Peyer's patch (tissue), 4 donors: ENCODE measurements around the gene RRAD.

Experiments
- POLR2A ChIP-seq, 2 donors: fragments of 450-650 bp; IDR thresholded peaks; one replicate each; pipeline ENCODE4 v1.5.1; 2017; ENCODE audit warnings: antibody characterized with exemption in 2 of 2, mild to moderate bottlenecking in 2 of 2, moderate library complexity in 2 of 2
- TF ChIP-seq, protein P1 (sequence below), 6 experiments: fragments of 450-650 bp in 4 of 6; fragments of 200-600 bp in 2 of 6; sonication (generic) in 1 of 6; IDR thresholded peaks; one replicate each; pipeline ENCODE4 v1.5.1; 2017 to 2019; ENCODE audit warnings: antibody characterized with exemption in 6 of 6, mild to moderate bottlenecking in 3 of 6, moderate library complexity in 1 of 6

DNA sequence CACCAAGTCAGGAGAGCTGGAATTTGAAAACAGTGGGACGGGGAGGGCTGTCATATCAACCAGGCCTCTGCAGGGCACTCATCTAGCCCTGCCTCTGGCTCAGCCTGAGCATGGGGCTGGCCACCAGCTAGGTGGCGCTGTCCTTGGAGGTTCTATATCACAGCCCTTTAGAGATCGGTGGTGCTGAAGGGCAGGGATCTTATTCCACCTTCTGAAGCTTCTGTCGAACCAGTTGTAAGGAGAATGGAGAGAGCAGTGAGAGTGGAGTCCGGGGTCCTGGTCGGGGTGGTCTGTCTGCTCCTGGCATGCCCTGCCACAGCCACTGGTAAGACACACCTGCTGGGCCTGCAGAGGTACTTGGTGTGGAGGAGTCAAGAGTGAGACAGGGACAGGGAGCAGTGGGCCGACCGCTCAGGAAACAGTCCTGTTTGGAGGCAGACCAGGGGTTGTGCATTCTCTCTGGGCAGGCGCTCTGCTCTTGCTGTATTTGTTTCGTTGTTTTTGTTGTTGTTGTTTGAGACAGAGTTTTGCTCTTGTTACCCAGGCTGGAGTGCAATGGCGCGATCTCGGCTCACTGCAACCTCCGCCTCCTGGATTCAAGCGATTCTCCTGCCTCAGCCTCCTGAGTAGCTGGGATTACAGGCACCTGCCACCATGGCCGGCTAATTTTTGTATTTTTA is 35.9 kb upstream of the RRAD start, which contains the start of gene CES3:
- peak; percentile 28 to 33 for TF ChIP-seq POLR2A (IDR thresholded peaks at IDR 0.05)
- TF ChIP-seq, protein P1, sequence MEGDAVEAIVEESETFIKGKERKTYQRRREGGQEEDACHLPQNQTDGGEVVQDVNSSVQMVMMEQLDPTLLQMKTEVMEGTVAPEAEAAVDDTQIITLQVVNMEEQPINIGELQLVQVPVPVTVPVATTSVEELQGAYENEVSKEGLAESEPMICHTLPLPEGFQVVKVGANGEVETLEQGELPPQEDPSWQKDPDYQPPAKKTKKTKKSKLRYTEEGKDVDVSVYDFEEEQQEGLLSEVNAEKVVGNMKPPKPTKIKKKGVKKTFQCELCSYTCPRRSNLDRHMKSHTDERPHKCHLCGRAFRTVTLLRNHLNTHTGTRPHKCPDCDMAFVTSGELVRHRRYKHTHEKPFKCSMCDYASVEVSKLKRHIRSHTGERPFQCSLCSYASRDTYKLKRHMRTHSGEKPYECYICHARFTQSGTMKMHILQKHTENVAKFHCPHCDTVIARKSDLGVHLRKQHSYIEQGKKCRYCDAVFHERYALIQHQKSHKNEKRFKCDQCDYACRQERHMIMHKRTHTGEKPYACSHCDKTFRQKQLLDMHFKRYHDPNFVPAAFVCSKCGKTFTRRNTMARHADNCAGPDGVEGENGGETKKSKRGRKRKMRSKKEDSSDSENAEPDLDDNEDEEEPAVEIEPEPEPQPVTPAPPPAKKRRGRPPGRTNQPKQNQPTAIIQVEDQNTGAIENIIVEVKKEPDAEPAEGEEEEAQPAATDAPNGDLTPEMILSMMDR (IDR thresholded peaks at IDR 0.05), result peak; percentile 30 to 92 (median 78)
